Measurements from ENCODE around the gene DHRS1.
A peak's percentile ranks its signal among the peaks of the same experiment; 100 is the strongest.

The DHRS1 gene

GRCh38 chr14:24338843-24339242 is 39.3 kb upstream of the DHRS1 start:
- peak overlapping the region; percentile 79 for H3K4me2 ChIP-seq (ENCODE audit: low read length)

GRCh38 chr14:24337824-24338175 is 38.2 kb upstream of the DHRS1 start:
- Histone ChIP-seq H3K27ac (ENCODE audit: low read length) (no peak overlapping the region), H3K27me3 (ENCODE audit: low read depth, low read length) (peaks cover 24% of the 10 kb centered on the region)
- TF ChIP-seq CTCF (IDR thresholded peaks at IDR 0.05; ENCODE audit: low read depth, low read length) (no peak), EZH2phosphoT487 (IDR thresholded peaks at IDR 0.05; ENCODE audit: low read depth) (no peak)

More at GRCh38 chr14:24338843-24339242, 39.3 kb upstream of the DHRS1 start:
- TF ChIP-seq EZH2phosphoT487 (IDR thresholded peaks at IDR 0.05; ENCODE audit: low read depth) (no peak), CTCF (IDR thresholded peaks at IDR 0.05; ENCODE audit: low read depth, low read length) (no peak)
- Histone ChIP-seq H3K27me3 (ENCODE audit: low read depth, low read length) (peaks cover 20% of the 10 kb centered on the region), H3K9me3 (ENCODE audit: insufficient read depth, low read length) (no peaks in the 10 kb centered on the region), H3K27ac (ENCODE audit: low read length) (no peak overlapping the region), H3K9ac (ENCODE audit: low read length) (no peak overlapping the region), H4K20me1 (ENCODE audit: insufficient read depth, low read length) (no peaks in the 10 kb centered on the region), H3K4me3 (ENCODE audit: low read length) (peak overlapping the region; percentile 79; the same call in 1 of the 2 replicates), H3K79me2 (ENCODE audit: low read length) (no peaks in the 10 kb centered on the region), H3K4me1 (ENCODE audit: low read length) (peaks cover 13% of the 10 kb centered on the region), H3K36me3 (replicated peaks; ENCODE audit: low read depth, low read length) (no peaks in the 10 kb centered on the region), H2AFZ (ENCODE audit: low read depth, low read length) (no peak overlapping the region)

GRCh38 chr14:24337144-24337823 is 37.7 kb upstream of the DHRS1 start:
- H4K20me1 ChIP-seq (ENCODE audit: insufficient read depth, low read length) = no peaks in the 10 kb centered on the region
- no peak overlapping the region for H2AFZ ChIP-seq (ENCODE audit: low read depth, low read length)
- H3K79me2 ChIP-seq (ENCODE audit: low read length) = no peaks in the 10 kb centered on the region
- H3K4me3 ChIP-seq (ENCODE audit: low read length) = no peak overlapping the region
- peaks cover 17% of the 10 kb centered on the region for H3K4me1 ChIP-seq (ENCODE audit: low read length)
- no peak for TF ChIP-seq EZH2phosphoT487 (IDR thresholded peaks at IDR 0.05; ENCODE audit: low read depth)
- no peak for TF ChIP-seq CTCF (IDR thresholded peaks at IDR 0.05; ENCODE audit: low read depth, low read length)
- H3K27ac ChIP-seq (ENCODE audit: low read length) = no peak overlapping the region
- no peak overlapping the region for H3K9ac ChIP-seq (ENCODE audit: low read length)
- H3K9me3 ChIP-seq (ENCODE audit: insufficient read depth, low read length) = no peaks in the 10 kb centered on the region
- no peak overlapping the region for H3K4me2 ChIP-seq (ENCODE audit: low read length)
- H3K36me3 ChIP-seq (replicated peaks; ENCODE audit: low read depth, low read length) = no peaks in the 10 kb centered on the region
- peaks cover 26% of the 10 kb centered on the region for H3K27me3 ChIP-seq (ENCODE audit: low read depth, low read length)

More at GRCh38 chr14:24337824-24338175, 38.2 kb upstream of the DHRS1 start:
- Histone ChIP-seq H4K20me1 (ENCODE audit: insufficient read depth, low read length) (no peaks in the 10 kb centered on the region), H3K79me2 (ENCODE audit: low read length) (no peaks in the 10 kb centered on the region), H3K9ac (ENCODE audit: low read length) (no peak overlapping the region), H2AFZ (ENCODE audit: low read depth, low read length) (no peak overlapping the region), H3K4me2 (ENCODE audit: low read length) (no peak overlapping the region), H3K4me3 (ENCODE audit: low read length) (no peak overlapping the region), H3K4me1 (ENCODE audit: low read length) (peaks cover 12% of the 10 kb centered on the region), H3K36me3 (replicated peaks; ENCODE audit: low read depth, low read length) (no peaks in the 10 kb centered on the region), H3K9me3 (ENCODE audit: insufficient read depth, low read length) (no peaks in the 10 kb centered on the region)

GRCh38 chr14:24335461-24336171 is 36.0 kb upstream of the DHRS1 start:
- H3K9ac ChIP-seq (ENCODE audit: low read length) = no peak overlapping the region
- H3K4me1 ChIP-seq (ENCODE audit: low read length) = peaks cover 23% of the 10 kb centered on the region
- H3K27ac ChIP-seq (ENCODE audit: low read length) = no peak overlapping the region
- H3K27me3 ChIP-seq (ENCODE audit: low read depth, low read length) = peaks cover 26% of the 10 kb centered on the region
- H4K20me1 ChIP-seq (ENCODE audit: insufficient read depth, low read length) = no peaks in the 10 kb centered on the region
- no peaks in the 10 kb centered on the region for H3K9me3 ChIP-seq (ENCODE audit: insufficient read depth, low read length)
- H3K4me3 ChIP-seq (ENCODE audit: low read length) = no peak overlapping the region
- H3K4me2 ChIP-seq (ENCODE audit: low read length) = no peak overlapping the region
- H2AFZ ChIP-seq (ENCODE audit: low read depth, low read length) = no peak overlapping the region
- no peaks in the 10 kb centered on the region for H3K36me3 ChIP-seq (replicated peaks; ENCODE audit: low read depth, low read length)
- TF ChIP-seq EZH2phosphoT487 (IDR thresholded peaks at IDR 0.05; ENCODE audit: low read depth) (no peak), CTCF (IDR thresholded peaks at IDR 0.05; ENCODE audit: low read depth, low read length) (no peak)
- no peaks in the 10 kb centered on the region for H3K79me2 ChIP-seq (ENCODE audit: low read length)

Data from OCI-LY3 (cell line).